Activated CD8-positive, alpha-beta memory T cell treated with anti-CD3 and anti-CD28 coated beads for 36 hours (primary cell): ENCODE results near the gene GPR160. TPM values are rescaled to one million over a fixed set of nuclear protein-coding genes. Genes with fewer than 3 reads are reported as not detected.

Experiments used
- CTCF ChIA-PET: fragments of 350-600 bp; sonication (Branson Sonifier 250); formaldehyde crosslinking; loops from one replicate; lab custom pipeline; 2021; ENCODE audit warnings: antibody characterized with exemption; lab: Charles Lee
- POLR2A ChIA-PET: fragments of 350-600 bp; sonication (Branson Sonifier 250); formaldehyde crosslinking; loops from one replicate; lab custom pipeline; 2021; ENCODE audit warnings: antibody characterized with exemption; lab: Charles Lee
- total RNA-seq, 2 experiments: library from RNA; stranded (reverse); gene quantifications; one replicate each; pipeline ENCODE4 v1.2.3, GENCODE V29; 2021

Gene GPR160
- total RNA-seq, 2 experiments from 2014 or later, result 3.7 to 4.2 TPM

- CTCF ChIA-PET, result no interaction called here
- POLR2A ChIA-PET, result no interaction called here
Measured at GRCh38 chr3:170022336-170022735, 15.5 kb upstream of the GPR160 start.

GRCh38 chr3:170023165-170023564 lies 14.6 kb upstream of the GPR160 start:
- ChIA-PET POLR2A (no interaction called here), CTCF (interaction anchor here (0.5 kb wide), 1 partner anchor 171 kb away, joined by 4 read pairs; no protein-coding TSS in a partner anchor)

- POLR2A ChIA-PET, result no interaction called here
- CTCF ChIA-PET, result no interaction called here
Measured at GRCh38 chr3:170024581-170024980, 13.2 kb upstream of the GPR160 start.

GRCh38 chr3:170027233-170028102 lies 10.3 kb upstream of the GPR160 start:
- ChIA-PET CTCF (no interaction called here), POLR2A (no interaction called here)

- CTCF ChIA-PET, result no interaction called here
- POLR2A ChIA-PET, result interaction anchor here (0.6 kb wide), 1 partner anchor 59 kb away, joined by 3 read pairs; no protein-coding TSS in a partner anchor
Measured at GRCh38 chr3:170033489-170033888, 4.3 kb upstream of the GPR160 start.

GRCh38 chr3:170038434-170039110 lies 777 bp downstream of the GPR160 start:
- ChIA-PET POLR2A (no interaction called here), CTCF (interaction anchor here (0.7 to 1.6 kb wide), 3 partner anchors 16 to 183 kb away, joined by 3 to 7 read pairs (median 3); partner anchors contain the start of gene PRKCI)

- CTCF ChIA-PET, result no interaction called here
- POLR2A ChIA-PET, result no interaction called here
Measured at GRCh38 chr3:170040418-170040817, 2.6 kb downstream of the GPR160 start.

GRCh38 chr3:170043506-170043905 lies 5.7 kb downstream of the GPR160 start:
- POLR2A ChIA-PET, result interaction anchor here (0.6 kb wide), 1 partner anchor 231 kb away, joined by 5 read pairs; no protein-coding TSS in a partner anchor
- CTCF ChIA-PET, result no interaction called here

GRCh38 chr3:170044271-170044670 lies 6.5 kb downstream of the GPR160 start:
- ChIA-PET POLR2A (interaction anchor here (0.6 kb wide), 1 partner anchor 232 kb away, joined by 5 read pairs; no protein-coding TSS in a partner anchor), CTCF (no interaction called here)

GRCh38 chr3:170044795-170045244 lies 7.0 kb downstream of the GPR160 start:
- ChIA-PET POLR2A (no interaction called here), CTCF (interaction anchor here (1.1 to 1.5 kb wide), 2 partner anchors 10 to 34 kb away, joined by 3 read pairs; no protein-coding TSS in a partner anchor)

GRCh38 chr3:170046269-170047132 lies 8.7 kb downstream of the GPR160 start:
- ChIA-PET POLR2A (interaction anchor here (0.6 to 0.9 kb wide), 2 partner anchors 9 to 71 kb away, joined by 3 read pairs; no protein-coding TSS in a partner anchor), CTCF (interaction anchor here (1.5 kb wide), 1 partner anchor 8 kb away, joined by 3 read pairs; no protein-coding TSS in a partner anchor)

- CTCF ChIA-PET, result no interaction called here
- POLR2A ChIA-PET, result no interaction called here
Measured at GRCh38 chr3:170047133-170047404, 9.3 kb downstream of the GPR160 start.

- CTCF ChIA-PET, result no interaction called here
- POLR2A ChIA-PET, result no interaction called here
Measured at GRCh38 chr3:170049146-170050000, 11.6 kb downstream of the GPR160 start.

- CTCF ChIA-PET, result no interaction called here
Measured at GRCh38 chr3:170050753-170051152, 13.0 kb downstream of the GPR160 start.

GRCh38 chr3:170052398-170052797 lies 14.6 kb downstream of the GPR160 start:
- POLR2A ChIA-PET, result no interaction called here
- CTCF ChIA-PET, result no interaction called here

More at GRCh38 chr3:170050753-170051152, 13.0 kb downstream of the GPR160 start:
- POLR2A ChIA-PET, result no interaction called here

GRCh38 chr3:170054204-170054603 lies 16.4 kb downstream of the GPR160 start:
- POLR2A ChIA-PET, result interaction anchor here (0.7 kb wide), 1 partner anchor 180 kb away, joined by 3 read pairs; no protein-coding TSS in a partner anchor

GRCh38 chr3:170055209-170055608 lies 17.4 kb downstream of the GPR160 start:
- ChIA-PET POLR2A (interaction anchor here (0.7 kb wide), 1 partner anchor 202 kb away, joined by 3 read pairs; no protein-coding TSS in a partner anchor), CTCF (interaction anchor here (1.1 to 1.6 kb wide), 2 partner anchors 10 to 89 kb away, joined by 3 read pairs; partner anchors contain the start of gene SEC62)

More at GRCh38 chr3:170054204-170054603, 16.4 kb downstream of the GPR160 start:
- CTCF ChIA-PET, result interaction anchor here (1.0 to 1.6 kb wide), 5 partner anchors 9 to 88 kb away, joined by 3 to 7 read pairs (median 3); partner anchors contain the start of genes GPR160 and SEC62
